Measurements from ENCODE around the gene ALDH3B2. TPM values are rescaled to one million over a fixed set of nuclear protein-coding genes. Genes with fewer than 3 reads are reported as not detected.
A peak's percentile ranks its signal among the peaks of the same experiment; 100 is the strongest.

Gene ALDH3B2
- total and polyA plus RNA-seq, 2 experiments from 2014 or later, result 1.6 to 2.5 TPM

- no peaks in the 10 kb centered on the region for H3K27me3 ChIP-seq
- H3K79me2 ChIP-seq, result no peaks in the 10 kb centered on the region
- H2AFZ ChIP-seq, result no peak overlapping the region
- no peak overlapping the region for H3K4me2 ChIP-seq
- 89% methylated on average over 5 of the region's 5 CpGs for WGBS (ENCODE audit: low lambda C conversion rate, missing lambda C conversion rate)
- H3K36me3 ChIP-seq (replicated peaks; ENCODE audit: insufficient read depth, low read depth), result no peaks in the 10 kb centered on the region
- H3K9me2 ChIP-seq (replicated peaks; ENCODE audit: insufficient read depth), result no peaks in the 10 kb centered on the region
- peak; percentile 22 for DNase-seq (ENCODE audit: low spot score)
- no peak overlapping the region for H3K27ac ChIP-seq
- no peaks in the 10 kb centered on the region for H4K20me1 ChIP-seq (ENCODE audit: insufficient read depth, poor library complexity, severe bottlenecking)
- no peaks in the 10 kb centered on the region for H3K9me3 ChIP-seq (ENCODE audit: low read depth)
- no peak overlapping the region for H3K4me3 ChIP-seq
- TF ChIP-seq EZH2 (IDR thresholded peaks at IDR 0.05; ENCODE audit: borderline replicate concordance) (no peak), CTCF (IDR thresholded peaks at IDR 0.05; ENCODE audit: poor library complexity) (no peak), EZH2phosphoT487 (IDR thresholded peaks at IDR 0.05; ENCODE audit: low read depth, severe bottlenecking, unreplicated experiment) (no peak)
- no peaks in the 10 kb centered on the region for H3K4me1 ChIP-seq (ENCODE audit: insufficient read depth)
Observed at GRCh38 chr11:67644042-67644441, 30.4 kb downstream of the ALDH3B2 start.

- no peak overlapping the region for H3K27ac ChIP-seq
- no peaks in the 10 kb centered on the region for H3K79me2 ChIP-seq
- no peak for TF ChIP-seq EZH2 (IDR thresholded peaks at IDR 0.05; ENCODE audit: borderline replicate concordance)
- no peak for TF ChIP-seq EZH2phosphoT487 (IDR thresholded peaks at IDR 0.05; ENCODE audit: low read depth, severe bottlenecking, unreplicated experiment)
- no peak for TF ChIP-seq CTCF (IDR thresholded peaks at IDR 0.05; ENCODE audit: poor library complexity)
- no peaks in the 10 kb centered on the region for H3K4me1 ChIP-seq (ENCODE audit: insufficient read depth)
- 94% methylated on average over 15 of the region's 15 CpGs for WGBS (ENCODE audit: low lambda C conversion rate, missing lambda C conversion rate)
- no peaks in the 10 kb centered on the region for H3K36me3 ChIP-seq (replicated peaks; ENCODE audit: insufficient read depth, low read depth)
- no peak overlapping the region for H3K4me2 ChIP-seq
- H3K9me2 ChIP-seq (replicated peaks; ENCODE audit: insufficient read depth), result no peaks in the 10 kb centered on the region
- no peak overlapping the region for H2AFZ ChIP-seq
- H3K27me3 ChIP-seq, result no peaks in the 10 kb centered on the region
- peak; percentile 4 for DNase-seq (ENCODE audit: low spot score)
- no peaks in the 10 kb centered on the region for H3K9me3 ChIP-seq (ENCODE audit: low read depth)
- no peaks in the 10 kb centered on the region for H4K20me1 ChIP-seq (ENCODE audit: insufficient read depth, poor library complexity, severe bottlenecking)
- H3K4me3 ChIP-seq, result no peak overlapping the region
Observed at GRCh38 chr11:67642173-67643120, 32.0 kb downstream of the ALDH3B2 start.

GRCh38 chr11:67641338-67642172 lies 32.9 kb downstream of the ALDH3B2 start:
- Histone ChIP-seq H3K9me3 (ENCODE audit: low read depth) (no peaks in the 10 kb centered on the region), H3K36me3 (replicated peaks; ENCODE audit: insufficient read depth, low read depth) (no peaks in the 10 kb centered on the region), H3K27me3 (no peaks in the 10 kb centered on the region), H2AFZ (no peak overlapping the region), H4K20me1 (ENCODE audit: insufficient read depth, poor library complexity, severe bottlenecking) (no peaks in the 10 kb centered on the region), H3K79me2 (no peaks in the 10 kb centered on the region), H3K4me2 (no peak overlapping the region), H3K4me1 (ENCODE audit: insufficient read depth) (no peaks in the 10 kb centered on the region), H3K4me3 (no peak overlapping the region), H3K9me2 (replicated peaks; ENCODE audit: insufficient read depth) (no peaks in the 10 kb centered on the region), H3K27ac (no peak overlapping the region)
- DNase-seq (ENCODE audit: low spot score), result no peak
- TF ChIP-seq CTCF (IDR thresholded peaks at IDR 0.05; ENCODE audit: poor library complexity) (no peak), EZH2phosphoT487 (IDR thresholded peaks at IDR 0.05; ENCODE audit: low read depth, severe bottlenecking, unreplicated experiment) (no peak)
- 90% methylated on average over 28 of the region's 28 CpGs for WGBS (ENCODE audit: low lambda C conversion rate, missing lambda C conversion rate)
